GM19468 (cell line): ENCODE measurements around the gene EGLN2.
"Not testable (repeated sequence)": the region's sequence is repeated elsewhere in the genome, so short reads cannot be mapped to it uniquely, and the experiment has no call there.

Experiments
- ATAC-seq: cut with Tn5 transposase; IDR thresholded peaks from one replicate; pipeline ENCODE4 v1.9.1; 2021; ENCODE audit warnings: mild to moderate bottlenecking, moderate library complexity, moderate number of reproducible peaks; ENCODE audit not compliant: unreplicated experiment; ENCODE audit errors: extremely low read depth

EGLN2 gene

GRCh38 chr19:40812571-40812970, 13.6 kb downstream of the EGLN2 start:
- not testable (repeated sequence) for ATAC-seq

- no peak for ATAC-seq
Observed at GRCh38 chr19:40813182-40813581, 14.2 kb downstream of the EGLN2 start.

- ATAC-seq = no peak
Observed at GRCh38 chr19:40815223-40815622, 16.2 kb downstream of the EGLN2 start.

DNA sequence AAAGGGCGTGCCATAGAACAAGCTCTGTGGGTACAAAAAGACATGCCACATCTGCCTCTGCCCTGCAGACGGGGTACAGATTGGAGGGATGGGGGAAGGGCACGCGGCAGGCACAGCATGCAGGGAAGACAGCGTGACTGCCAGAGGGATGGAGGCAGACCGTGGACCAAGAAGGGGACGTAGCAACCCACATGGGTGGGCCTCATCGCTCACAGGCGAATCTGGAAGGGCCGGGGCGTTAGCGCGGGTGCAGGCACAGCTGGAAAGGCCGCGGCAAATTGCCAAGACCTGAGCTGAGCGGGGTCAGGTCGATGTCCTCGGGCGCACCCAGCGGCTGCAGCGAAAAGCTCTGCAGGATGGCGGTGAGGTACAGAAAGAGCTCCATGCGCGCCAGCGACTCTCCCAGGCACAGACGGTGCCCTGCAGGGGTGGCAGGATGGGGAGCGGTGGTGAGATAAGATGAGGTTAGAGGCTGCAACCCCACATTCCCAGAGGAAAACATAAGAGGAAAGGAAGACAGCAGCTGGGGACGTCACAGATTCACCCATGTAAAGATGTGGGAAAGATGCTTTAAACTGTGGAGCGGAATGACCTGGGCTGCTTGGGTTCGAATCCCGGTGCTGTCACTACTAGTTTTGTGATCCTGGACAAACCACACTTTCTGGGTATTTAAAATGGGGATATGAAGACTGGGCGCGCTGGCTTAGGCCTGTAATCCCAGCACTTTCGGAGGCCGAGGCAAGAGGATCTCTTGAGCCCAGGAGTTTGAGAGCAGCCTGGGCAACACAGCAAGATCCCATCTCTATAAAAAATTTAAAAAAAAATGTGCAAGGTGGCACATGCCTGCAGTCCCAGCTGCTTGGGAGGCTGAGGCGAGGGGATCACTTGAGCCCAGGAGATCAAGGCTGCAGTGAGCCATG, 19.7 kb downstream of the EGLN2 start:
- ATAC-seq = not testable (repeated sequence)

DNA sequence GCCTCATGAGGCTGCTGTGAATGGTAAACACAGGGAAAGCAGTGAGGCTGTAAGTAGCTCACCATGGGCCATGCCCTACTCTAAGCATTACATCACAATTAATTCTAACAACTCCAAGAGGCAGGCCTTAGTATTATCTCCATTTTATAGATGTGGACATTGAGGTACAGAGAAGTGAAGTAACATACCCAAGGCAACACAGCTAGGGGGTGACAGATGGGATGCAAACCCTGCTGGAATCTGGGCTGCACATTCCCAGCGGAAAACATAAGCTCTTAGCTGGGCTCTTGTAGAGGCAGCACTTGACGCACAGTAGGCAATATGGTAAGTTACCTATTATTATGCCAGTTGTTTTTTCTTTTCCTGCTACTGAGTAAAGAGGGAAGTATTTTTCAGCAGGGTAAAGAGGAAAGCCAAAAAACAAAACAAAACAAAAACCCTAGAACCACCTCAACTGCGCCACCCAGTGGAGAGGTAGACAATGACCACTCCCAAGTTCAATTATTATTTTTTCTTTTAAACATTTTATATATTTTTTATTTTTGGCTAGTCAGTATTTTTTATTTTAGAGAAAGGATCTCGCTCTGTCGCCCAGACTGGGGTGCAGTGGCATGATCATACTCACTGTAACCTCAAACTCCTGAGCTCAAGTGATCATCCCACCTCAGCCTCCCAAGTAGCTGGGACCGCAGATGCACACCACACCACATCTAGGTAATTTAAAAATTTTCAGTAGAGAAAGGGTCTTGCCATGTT, 20.7 kb downstream of the EGLN2 start:
- ATAC-seq = not testable (repeated sequence)

DNA sequence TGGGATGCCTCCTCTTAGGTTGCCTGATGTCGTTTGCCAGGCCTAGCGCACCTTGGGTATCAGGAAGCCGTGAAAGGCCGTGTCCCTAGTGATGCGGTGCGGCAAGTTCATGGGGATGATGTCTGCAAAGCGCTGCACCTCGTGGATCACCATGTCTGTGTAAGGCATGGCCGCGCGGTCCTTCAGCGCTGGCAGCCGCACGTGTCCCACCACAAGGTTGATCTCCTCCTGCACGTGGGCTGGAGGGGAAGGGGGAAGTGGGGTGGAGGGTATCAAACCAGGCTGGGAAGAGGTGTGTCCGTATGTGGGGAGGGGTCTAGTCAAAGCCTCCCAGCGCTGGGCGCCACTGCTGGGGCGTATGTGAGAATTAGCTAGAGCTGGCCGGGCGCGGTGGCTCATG, 23.2 kb downstream of the EGLN2 start:
- ATAC-seq = no peak

- not testable (repeated sequence) for ATAC-seq
Observed at GRCh38 chr19:40822704-40823553, 23.9 kb downstream of the EGLN2 start.

DNA sequence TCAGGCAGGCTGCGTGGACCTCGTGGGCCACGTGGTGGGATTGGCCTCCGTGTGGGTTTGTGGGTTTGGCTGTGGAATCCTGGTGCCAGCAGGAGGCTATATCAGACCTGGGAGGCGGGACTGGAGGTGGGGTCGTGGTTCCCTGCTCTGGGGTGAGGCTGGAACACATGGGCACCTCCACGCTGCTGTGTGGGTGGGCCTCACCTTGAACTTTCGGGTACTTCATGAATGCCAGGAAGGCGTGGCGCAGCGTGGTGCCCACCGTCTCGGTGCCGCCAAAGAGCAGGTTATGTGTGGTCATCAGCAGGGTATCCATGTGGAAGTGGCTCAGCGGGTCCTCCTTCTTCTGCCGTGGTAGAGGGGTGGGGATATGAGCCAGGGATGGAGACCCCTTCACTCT, 25.9 kb downstream of the EGLN2 start:
- not testable (repeated sequence) for ATAC-seq

DNA sequence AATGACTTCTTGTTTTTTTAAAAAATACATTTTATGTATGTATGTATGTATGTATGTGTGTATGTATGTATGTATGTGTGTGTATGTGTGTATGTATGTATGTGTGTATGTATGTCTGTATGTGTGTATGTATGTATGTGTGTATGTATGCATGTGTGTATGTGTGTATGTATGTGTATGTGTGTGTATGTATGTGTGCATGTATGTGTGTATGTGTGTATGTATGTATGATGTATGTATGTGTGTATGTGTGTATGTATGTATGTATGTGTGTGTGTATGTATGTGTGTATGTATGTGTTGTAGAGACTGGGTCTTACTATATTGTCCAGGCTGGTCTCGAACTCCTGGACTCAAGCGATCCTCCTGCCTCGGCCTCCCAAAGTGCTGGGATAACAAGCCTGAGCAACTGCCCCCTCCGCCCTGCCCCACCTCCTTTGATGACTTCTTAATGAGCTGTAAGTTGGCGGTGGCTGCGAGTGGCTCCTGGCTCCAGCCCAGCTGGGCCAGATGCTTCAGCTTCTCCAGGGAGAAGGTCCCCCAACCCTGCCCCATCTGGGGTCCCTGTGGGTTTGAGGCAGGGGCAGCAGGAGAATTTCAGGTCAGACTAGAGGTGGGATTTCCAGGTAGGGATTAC, 26.6 kb downstream of the EGLN2 start:
- not testable (repeated sequence) for ATAC-seq

- ATAC-seq = not testable (repeated sequence)
Observed at GRCh38 chr19:40826312-40826698, 27.3 kb downstream of the EGLN2 start.

DNA sequence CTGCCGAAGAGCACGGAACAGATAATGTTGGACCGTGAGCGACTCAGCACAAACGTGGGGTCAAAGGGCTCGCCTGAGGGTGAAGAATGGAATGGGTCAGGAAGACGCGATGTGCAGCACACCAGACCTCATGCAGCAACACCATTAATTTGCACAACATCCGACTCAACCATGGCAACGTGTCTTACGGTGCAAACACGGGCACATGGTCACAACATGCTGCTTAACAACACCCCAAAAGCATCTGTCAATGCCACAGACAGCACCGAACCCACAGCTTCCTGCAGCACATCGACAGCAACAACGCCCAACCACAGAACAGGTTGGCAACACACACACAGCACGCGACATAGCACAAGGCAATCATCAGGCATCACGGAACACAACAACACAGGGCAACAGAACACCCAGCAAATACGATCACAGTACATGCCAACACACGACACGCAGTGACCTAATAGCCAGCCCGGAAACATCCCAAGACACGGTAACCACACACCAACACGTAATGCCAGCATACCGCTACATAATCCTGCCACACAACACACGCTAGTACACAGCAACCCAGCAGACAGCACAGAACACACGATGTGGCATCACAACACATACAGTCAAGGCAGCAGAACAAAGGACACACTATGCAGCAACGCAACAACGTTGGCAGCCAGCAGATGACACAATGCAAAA, 27.9 kb downstream of the EGLN2 start:
- not testable (repeated sequence) for ATAC-seq

DNA sequence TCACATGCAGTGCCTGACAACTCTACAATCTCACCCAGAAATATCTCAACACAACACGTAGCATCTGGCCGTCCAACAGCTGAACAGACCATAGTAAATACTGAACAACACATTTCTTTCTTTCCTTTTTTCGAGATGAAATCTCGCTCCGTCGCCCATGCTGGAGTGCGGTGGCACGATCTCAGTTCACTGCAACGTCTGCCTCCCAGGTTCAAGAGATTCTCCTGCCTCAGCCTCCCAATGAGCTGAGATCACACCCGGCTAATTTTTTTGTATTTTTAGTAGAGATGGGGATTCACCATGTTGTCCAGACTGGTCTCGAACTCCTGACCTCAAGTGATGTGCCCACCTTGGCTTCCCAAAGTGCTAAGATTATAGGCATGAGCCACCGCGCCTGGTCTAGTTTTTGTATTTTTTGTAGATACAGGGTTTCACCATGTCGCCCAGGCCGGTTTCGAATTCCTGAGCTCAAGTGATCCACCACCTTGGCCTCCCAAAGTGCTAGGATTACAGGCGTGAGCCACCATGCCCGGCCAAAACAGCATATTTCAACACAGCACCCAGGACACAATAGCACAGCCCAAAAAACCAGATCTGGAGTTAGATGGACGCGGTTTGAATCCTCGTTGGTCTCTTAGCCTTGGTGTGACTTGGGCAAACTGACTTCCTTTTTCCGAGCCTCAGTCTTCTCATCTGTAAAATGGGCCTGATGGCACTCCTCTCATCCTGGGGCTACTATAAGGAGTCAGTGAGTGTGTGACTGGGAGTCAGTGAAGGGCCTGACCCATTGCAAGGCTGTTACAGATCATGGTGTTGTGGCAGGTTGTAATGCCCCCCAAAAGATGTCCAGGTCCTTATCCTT, 28.6 kb downstream of the EGLN2 start:
- no peak for ATAC-seq

GRCh38 chr19:40829205-40829604, 30.2 kb downstream of the EGLN2 start:
- no peak for ATAC-seq

DNA sequence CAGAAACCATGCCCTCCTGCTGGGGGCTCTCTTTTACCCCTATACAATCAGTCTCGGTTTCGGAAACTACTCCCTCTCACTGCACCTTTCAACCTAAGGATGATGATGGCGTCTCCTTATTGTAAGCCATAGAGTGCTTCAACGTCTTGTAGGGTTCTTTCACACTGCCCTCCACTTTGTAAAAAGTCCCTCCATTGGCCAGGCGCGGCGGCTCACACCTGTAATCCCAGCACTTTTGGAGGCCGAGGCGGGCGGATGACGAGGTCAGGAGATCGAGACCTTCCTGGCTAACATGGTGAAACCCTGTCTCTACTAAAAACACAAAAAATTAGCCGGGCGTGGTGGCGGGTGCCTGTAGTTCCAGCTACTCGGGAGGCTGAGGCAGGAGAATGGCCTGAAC, 31.8 kb downstream of the EGLN2 start:
- not testable (repeated sequence) for ATAC-seq

- ATAC-seq = no peak
Observed at GRCh38 chr19:40831502-40832430, 32.8 kb downstream of the EGLN2 start.

DNA sequence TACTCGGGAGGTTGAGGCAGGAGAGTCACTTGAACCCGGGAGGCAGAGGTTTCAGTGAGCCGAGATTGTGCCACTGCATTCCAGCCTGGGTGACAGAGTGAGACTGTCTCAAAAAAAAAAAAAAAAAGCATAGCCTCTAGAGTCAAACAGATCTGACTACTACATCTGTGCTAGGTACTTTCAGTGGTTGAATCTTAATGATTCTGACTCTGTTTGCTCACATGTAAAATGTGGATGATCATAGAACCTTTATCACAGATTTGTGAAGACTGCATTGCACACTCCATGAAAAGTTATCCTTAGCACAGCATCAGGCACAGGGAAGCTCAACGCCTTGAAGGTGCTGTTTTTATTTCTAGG, 33.4 kb downstream of the EGLN2 start:
- ATAC-seq = not testable (repeated sequence)

DNA sequence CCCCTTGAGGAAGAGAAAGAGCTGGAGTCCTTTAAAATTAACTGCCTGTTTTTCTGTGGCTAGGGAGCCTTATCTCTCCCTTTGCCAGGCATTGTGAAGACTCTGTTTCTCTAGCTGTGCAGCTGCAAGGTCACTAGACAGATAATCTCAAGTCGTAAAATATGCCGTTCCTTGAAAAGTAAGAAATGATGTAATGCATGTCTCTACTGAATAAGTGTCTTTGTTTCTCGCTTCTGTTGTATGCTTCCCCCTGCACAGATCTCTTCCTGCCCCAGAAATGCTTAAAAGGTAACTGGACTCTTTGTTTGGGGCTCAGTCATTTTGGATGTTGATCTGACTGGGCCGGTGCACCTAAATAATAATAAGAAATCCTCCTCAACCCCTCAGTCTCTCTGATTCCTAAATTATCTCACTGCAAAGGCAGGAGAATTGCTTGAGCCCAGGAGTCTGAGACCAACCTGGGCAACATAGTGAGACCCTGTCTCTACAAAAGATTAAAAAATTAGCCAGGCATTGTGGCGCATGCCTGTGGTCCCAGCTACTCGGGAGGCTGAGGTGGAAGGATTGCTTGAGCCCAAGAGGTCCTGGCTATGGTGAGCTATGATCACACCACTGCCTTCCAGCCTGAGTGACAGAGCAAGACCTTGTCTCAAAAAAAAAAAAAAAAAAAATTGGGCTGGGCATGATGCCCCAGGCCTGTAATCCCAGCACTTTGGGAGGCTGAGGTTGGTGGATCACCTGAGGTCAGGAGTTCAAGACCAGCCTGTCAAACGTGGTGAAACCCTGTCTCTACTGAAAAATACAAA, 34.9 kb downstream of the EGLN2 start:
- ATAC-seq = not testable (repeated sequence)
